Heart left ventricle (tissue), 13 donors: Measurements from ENCODE around the gene AVPI1.
A peak's percentile ranks its signal among the peaks of the same experiment; 100 is the strongest.

Source experiments
- CTCF ChIP-seq, 12 donors: fragments of 200-600 bp; sonication (generic) in 4 of 12; IDR thresholded peaks; one replicate each; pipeline versions ENCODE4 v1.5.0 to v1.8.0; 2018 to 2022; ENCODE audit warnings: antibody characterized with exemption in 12 of 12, mild to moderate bottlenecking in 5 of 12
- POLR2A ChIP-seq, 2 donors: fragments of 450-650 bp; IDR thresholded peaks; one replicate each; pipeline ENCODE4 v1.6.1; 2017; ENCODE audit warnings: antibody characterized with exemption in 2 of 2, mild to moderate bottlenecking in 2 of 2, moderate library complexity in 2 of 2
- donor health status: ischemic (EF 13 %, LVEDD 7.1; RV severe dilation, severe dysfunction).
- donor health status: DM: no; HTN: yes; CAD: no.
- donor health status: DM: no; HTN: no; CAD: no.
- donor health status: ischemic (EF 25% LVEDD 6.9; RV normal size, moderate dysfunction).
- donor health status: ischemic (EF 25% LVEDD 5.7; RV mildly dilated, moderate dysfunction).
- donor health status: ischemic (EF 35%, LVEDD 5.7; RV mildly dilated, moderate dysfunction).
- donor health status: nonischemic (EF 11% LVEDD 7.7; RV severe dilation, severe dysfunction).
- donor health status: DM: yes; HTN: yes; CAD: no.
- donor health status: PGD.
- donor health status: ischemic (EF 29% LVEDD 5.4; RV normal size, mild dysfunction).
- donor health status: nonischemic (EF 23%, LVEDD 6.1; RV moderate dilation, normal function).

DNA sequence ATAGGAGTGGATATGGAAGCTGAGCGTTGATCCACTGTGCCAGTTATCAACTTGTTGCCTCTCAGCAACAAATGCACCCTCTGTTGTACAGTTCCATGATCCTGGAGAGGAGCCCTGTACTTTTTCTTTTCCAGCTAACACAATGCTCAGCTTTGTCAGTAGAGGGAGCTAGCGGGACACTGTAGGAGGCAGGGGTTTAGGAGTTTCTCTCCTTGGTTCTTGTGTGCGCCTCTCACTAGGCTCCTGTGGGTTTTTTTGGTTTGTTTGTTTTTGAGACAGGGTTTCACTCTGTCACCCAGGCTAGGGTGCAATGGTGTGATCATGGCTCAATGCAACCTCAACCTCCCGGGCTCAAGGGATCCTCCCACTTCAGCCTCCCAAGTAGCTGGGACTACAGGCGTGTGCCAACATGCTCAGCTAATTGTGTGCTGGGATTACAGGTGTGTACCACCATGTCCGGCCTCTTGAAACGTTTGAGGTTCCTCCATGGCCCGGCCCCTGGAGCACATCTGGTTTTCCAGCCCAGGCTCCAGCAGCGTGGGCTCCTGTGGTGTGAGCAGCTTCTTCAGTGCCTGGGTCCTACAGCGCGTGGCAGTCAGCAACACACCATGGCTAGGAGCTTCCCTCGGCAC lies 14.5 kb upstream of the AVPI1 start:
- TF ChIP-seq POLR2A (IDR thresholded peaks at IDR 0.05): no peak
- TF ChIP-seq CTCF (IDR thresholded peaks at IDR 0.05): peak; percentile 67 to 89 (median 80)
